ENCODE measurements around the gene TECPR1. TPM values are rescaled to one million over a fixed set of nuclear protein-coding genes. Genes with fewer than 3 reads are reported as not detected.
"Not testable (repeated sequence)": the region's sequence is repeated elsewhere in the genome, so short reads cannot be mapped to it uniquely, and the experiment has no call there.

Gene TECPR1
- total RNA-seq, 1 experiment from 2014 or later, result 11.5 TPM

GRCh38 chr7:98222533-98223195 lies 29.4 kb downstream of the TECPR1 start:
- Histone ChIP-seq H3K4me2 (ENCODE audit: low read length) (no peak overlapping the region), H3K4me1 (ENCODE audit: insufficient read depth, low read length) (no peaks in the 10 kb centered on the region), H3K9ac (ENCODE audit: low read length) (no peak overlapping the region), H3K27me3 (ENCODE audit: low read length) (no peaks in the 10 kb centered on the region), H2AFZ (ENCODE audit: low read length) (no peak overlapping the region), H4K20me1 (ENCODE audit: low read length) (no peaks in the 10 kb centered on the region), H3K9me2 (replicated peaks; ENCODE audit: low read length) (no peaks in the 10 kb centered on the region), H3K36me3 (ENCODE audit: low read depth, low read length) (no peaks in the 10 kb centered on the region), H3K9me3 (ENCODE audit: low read length) (no peaks in the 10 kb centered on the region), H3K79me2 (ENCODE audit: low read length) (no peaks in the 10 kb centered on the region), H3K27ac (ENCODE audit: low read length) (no peak overlapping the region), H3K4me3 (ENCODE audit: low read length) (no peak overlapping the region), H3F3A (ENCODE audit: low read length, unreplicated experiment) (no peaks in the 10 kb centered on the region)
- CTCF ChIA-PET, result no interaction called here
- no peak for ATAC-seq
- intact Hi-C loops (cut with micrococcal nuclease), result no loop called here
- TF ChIP-seq EZH2 (IDR thresholded peaks at IDR 0.05; ENCODE audit: low read length, unreplicated experiment) (no peak), CTCF (conservative IDR thresholded peaks at IDR 0.05; ENCODE audit: low read depth, low read length) (no peak), EZH2phosphoT487 (IDR thresholded peaks at IDR 0.05; ENCODE audit: borderline replicate concordance, low read length) (no peak)
- DNase-seq, result no peak
- POLR2A ChIA-PET (ENCODE audit: unreplicated experiment), result no interaction called here
- no TSS peak for BruUV-seq (replicated peaks)

- POLR2A ChIA-PET (ENCODE audit: unreplicated experiment), result no interaction called here
These were observed 30.2 kb downstream of the TECPR1 start for GRCh38 chr7:98221611-98222532.

GRCh38 chr7:98219382-98219781 lies 32.6 kb downstream of the TECPR1 start:
- CTCF ChIA-PET; H2AFZ ChIP-seq (ENCODE audit: low read length); H3K27me3 ChIP-seq (ENCODE audit: low read length); H3K9me3 ChIP-seq (ENCODE audit: low read length); intact Hi-C loops (cut with micrococcal nuclease); H3K4me2 ChIP-seq (ENCODE audit: low read length); H3F3A ChIP-seq (ENCODE audit: low read length, unreplicated experiment); H3K36me3 ChIP-seq (ENCODE audit: low read depth, low read length); BruUV-seq (replicated peaks); POLR2A ChIA-PET (ENCODE audit: unreplicated experiment); H3K79me2 ChIP-seq (ENCODE audit: low read length); H3K9ac ChIP-seq (ENCODE audit: low read length); DNase-seq; H3K4me3 ChIP-seq (ENCODE audit: low read length); H4K20me1 ChIP-seq (ENCODE audit: low read length); H3K4me1 ChIP-seq (ENCODE audit: insufficient read depth, low read length); H3K27ac ChIP-seq (ENCODE audit: low read length); ATAC-seq; H3K9me2 ChIP-seq (replicated peaks; ENCODE audit: low read length): not testable (repeated sequence)

More at GRCh38 chr7:98221611-98222532, 30.2 kb downstream of the TECPR1 start:
- CTCF ChIA-PET, result no interaction called here
- DNase-seq (no peak), ATAC-seq (no peak)
- intact Hi-C loops (cut with micrococcal nuclease), result no loop called here
- Histone ChIP-seq H3K4me3 (ENCODE audit: low read length) (no peak overlapping the region), H3K79me2 (ENCODE audit: low read length) (no peaks in the 10 kb centered on the region), H3K9me3 (ENCODE audit: low read length) (no peaks in the 10 kb centered on the region), H3K27me3 (ENCODE audit: low read length) (no peaks in the 10 kb centered on the region), H3K36me3 (ENCODE audit: low read depth, low read length) (no peaks in the 10 kb centered on the region), H3K4me1 (ENCODE audit: insufficient read depth, low read length) (no peaks in the 10 kb centered on the region), H4K20me1 (ENCODE audit: low read length) (no peaks in the 10 kb centered on the region), H3F3A (ENCODE audit: low read length, unreplicated experiment) (no peaks in the 10 kb centered on the region), H2AFZ (ENCODE audit: low read length) (no peak overlapping the region), H3K9ac (ENCODE audit: low read length) (no peak overlapping the region), H3K9me2 (replicated peaks; ENCODE audit: low read length) (no peaks in the 10 kb centered on the region), H3K27ac (ENCODE audit: low read length) (no peak overlapping the region), H3K4me2 (ENCODE audit: low read length) (no peak overlapping the region)
- no peak for TF ChIP-seq EZH2 (IDR thresholded peaks at IDR 0.05; ENCODE audit: low read length, unreplicated experiment)
- no peak for TF ChIP-seq CTCF (conservative IDR thresholded peaks at IDR 0.05; ENCODE audit: low read depth, low read length)
- TF ChIP-seq EZH2phosphoT487 (IDR thresholded peaks at IDR 0.05; ENCODE audit: borderline replicate concordance, low read length), result no peak
- BruUV-seq (replicated peaks), result no TSS peak

All from PC-3 (cell line).